Adipocyte (in vitro differentiated cells): ENCODE results near the gene XYLT2.
"Not testable (repeated sequence)": the region's sequence is repeated elsewhere in the genome, so short reads cannot be mapped to it uniquely, and the experiment has no call there.

Source experiments
- DNase-seq: peaks from one replicate; pipeline ENCODE4 v3.0.0-alpha.2; 2015; ENCODE audit warnings: low read depth
- H3K27me3 ChIP-seq: replicated peaks from 2 replicates; pipeline ENCODE4 v1.7.0; 2013; ENCODE audit warnings: mild to moderate bottlenecking, low read length, moderate library complexity; ENCODE audit not compliant: control insufficient read depth, insufficient read depth
- H3K36me3 ChIP-seq: 2 replicates; pipeline ENCODE4 v1.7.0; 2013; ENCODE audit warnings: low read length, mild to moderate bottlenecking, moderate library complexity; ENCODE audit not compliant: control insufficient read depth, insufficient read depth, severe bottlenecking
- H3K4me1 ChIP-seq: 2 replicates; pipeline ENCODE4 v1.7.0; 2013; ENCODE audit warnings: mild to moderate bottlenecking, low read length, moderate library complexity; ENCODE audit not compliant: control insufficient read depth, insufficient read depth
- H3K4me3 ChIP-seq: 2 replicates; pipeline ENCODE4 v1.7.0; 2013; ENCODE audit warnings: mild to moderate bottlenecking, low read length, moderate library complexity
- H3K9ac ChIP-seq: 2 replicates; pipeline ENCODE4 v1.7.0; 2013; ENCODE audit warnings: mild to moderate bottlenecking, low read length, moderate library complexity
- H3K9me3 ChIP-seq: 2 replicates; pipeline ENCODE4 v1.7.0; 2013; ENCODE audit warnings: mild to moderate bottlenecking, low read length, moderate library complexity; ENCODE audit not compliant: control insufficient read depth

XYLT2 gene

DNA sequence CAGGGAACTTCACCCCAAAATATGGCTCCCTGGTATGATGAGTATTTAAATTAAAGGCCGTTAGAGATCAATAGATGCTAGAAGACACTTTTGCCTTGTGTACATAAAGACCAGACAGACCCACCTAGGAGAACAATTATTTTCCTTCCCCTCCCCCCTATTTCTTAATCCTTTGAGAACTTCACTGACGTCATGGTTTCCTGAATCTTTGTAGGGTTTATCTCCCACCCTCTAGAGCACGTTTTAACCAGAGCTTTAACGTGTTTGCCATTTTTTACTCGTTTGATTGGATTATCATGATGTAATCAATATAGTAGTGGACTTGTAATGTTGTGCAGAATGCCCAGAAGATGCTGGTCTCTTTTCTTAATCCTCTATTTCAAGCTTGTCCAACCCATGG is 22.9 kb upstream of the XYLT2 start:
- no peak for DNase-seq
- Histone ChIP-seq H3K4me3 (no peak overlapping the region), H3K27me3 (no peaks in the 10 kb centered on the region), H3K4me1 (no peaks in the 10 kb centered on the region), H3K9ac (no peak overlapping the region), H3K36me3 (no peaks in the 10 kb centered on the region), H3K9me3 (no peaks in the 10 kb centered on the region)

DNA sequence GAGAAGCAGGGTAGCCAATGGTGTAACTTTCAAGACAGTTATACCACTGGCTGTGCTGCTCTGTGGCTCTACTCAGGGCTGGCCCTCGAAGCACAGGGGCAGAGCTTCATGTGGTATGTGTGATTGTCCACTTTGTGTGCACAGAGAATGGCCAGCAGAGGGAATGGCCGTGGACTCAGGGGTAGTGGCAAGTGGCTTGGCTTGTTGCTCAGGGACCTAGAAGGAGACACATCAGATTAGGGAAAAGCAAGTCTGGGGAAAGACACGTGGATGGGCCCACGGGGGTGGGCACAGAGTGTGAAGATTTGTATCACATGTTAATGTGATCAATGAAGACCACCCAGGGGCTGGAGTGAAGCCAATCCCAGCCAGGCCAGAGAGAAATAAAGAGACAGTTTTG is 20.0 kb upstream of the XYLT2 start:
- Histone ChIP-seq H3K9ac (no peak overlapping the region), H3K9me3 (no peaks in the 10 kb centered on the region), H3K4me3 (no peak overlapping the region), H3K36me3 (no peaks in the 10 kb centered on the region), H3K27me3 (no peaks in the 10 kb centered on the region), H3K4me1 (peaks cover 8% of the 10 kb centered on the region)
- no peak for DNase-seq

DNA sequence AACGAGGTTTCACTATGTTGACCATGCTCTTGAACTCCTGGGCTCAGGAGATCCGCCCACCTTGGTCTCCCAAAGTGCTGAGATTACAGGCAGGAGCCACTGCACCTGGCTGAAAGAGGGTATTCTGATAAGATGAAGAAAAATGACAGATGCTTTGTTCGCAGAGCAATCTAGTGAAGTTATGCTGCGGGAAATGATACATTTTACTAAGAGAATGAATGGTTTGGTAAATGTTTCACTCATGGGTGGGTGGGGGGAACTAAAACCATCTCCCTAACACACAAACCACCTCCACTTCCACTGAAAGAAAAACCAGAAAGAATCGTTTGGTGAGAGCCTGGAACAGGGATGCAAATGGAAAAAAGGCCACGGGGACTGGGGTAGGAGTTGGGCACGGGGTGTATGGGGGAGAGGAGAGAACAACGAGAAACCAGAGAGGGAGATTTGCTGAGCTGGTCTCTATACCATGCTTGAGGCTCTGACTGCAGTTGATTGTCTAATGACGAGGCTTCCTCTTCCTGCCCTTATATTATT is 19.0 kb upstream of the XYLT2 start:
- Histone ChIP-seq H3K4me3 (no peak overlapping the region), H3K4me1 (peaks cover 14% of the 10 kb centered on the region), H3K9me3 (no peaks in the 10 kb centered on the region), H3K27me3 (no peaks in the 10 kb centered on the region), H3K9ac (no peak overlapping the region), H3K36me3 (no peaks in the 10 kb centered on the region)
- no peak for DNase-seq

DNA sequence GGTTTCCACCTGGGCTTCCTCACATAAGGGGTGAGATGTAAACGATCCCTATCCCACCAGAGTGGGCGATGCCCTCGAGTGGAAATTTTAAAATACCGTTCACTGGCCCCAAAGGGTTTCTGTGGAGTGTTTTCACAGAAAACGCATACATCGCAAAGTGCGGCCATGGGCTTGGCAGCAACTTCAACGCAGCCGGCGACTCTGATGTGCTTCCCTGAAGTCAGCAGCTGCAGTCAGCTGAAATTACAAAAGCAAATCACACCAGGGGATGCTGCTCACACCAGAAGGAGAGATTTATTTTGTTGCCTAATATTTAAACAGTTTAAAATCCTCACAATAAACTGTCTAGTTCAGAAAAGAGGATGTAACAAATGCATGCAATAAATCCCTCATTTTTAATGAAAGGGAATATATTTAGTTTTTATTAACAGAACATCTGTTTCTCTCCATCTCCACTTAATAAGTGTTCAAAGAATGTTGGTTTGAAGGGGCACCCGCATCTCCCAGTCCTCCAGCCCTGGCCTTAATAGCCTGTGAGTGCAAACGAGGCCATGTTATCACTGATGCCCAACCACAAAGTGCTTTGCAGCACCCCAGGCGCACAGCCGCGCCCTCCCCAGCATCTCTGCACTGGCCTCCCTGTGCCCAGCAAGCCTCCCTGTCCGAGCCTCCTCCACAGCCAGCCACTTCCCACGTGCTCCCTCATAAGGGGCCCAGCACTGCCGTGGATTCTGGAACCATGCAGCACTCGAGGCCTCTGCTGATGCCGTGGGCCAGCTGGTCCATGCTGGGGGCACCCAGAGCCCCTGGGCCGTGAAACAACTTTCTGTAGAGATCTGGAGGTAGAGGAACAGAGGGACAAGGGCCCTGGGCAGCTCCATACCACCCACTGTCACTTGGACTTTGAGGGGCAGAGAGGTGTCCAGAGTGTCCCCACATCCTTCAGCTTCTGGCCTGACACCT is 17.3 kb upstream of the XYLT2 start:
- Histone ChIP-seq H3K9me3 (no peaks in the 10 kb centered on the region), H3K4me3 (no peak overlapping the region), H3K36me3 (no peaks in the 10 kb centered on the region), H3K9ac (no peak overlapping the region), H3K27me3 (no peaks in the 10 kb centered on the region), H3K4me1 (peaks cover 20% of the 10 kb centered on the region)
- no peak for DNase-seq

DNA sequence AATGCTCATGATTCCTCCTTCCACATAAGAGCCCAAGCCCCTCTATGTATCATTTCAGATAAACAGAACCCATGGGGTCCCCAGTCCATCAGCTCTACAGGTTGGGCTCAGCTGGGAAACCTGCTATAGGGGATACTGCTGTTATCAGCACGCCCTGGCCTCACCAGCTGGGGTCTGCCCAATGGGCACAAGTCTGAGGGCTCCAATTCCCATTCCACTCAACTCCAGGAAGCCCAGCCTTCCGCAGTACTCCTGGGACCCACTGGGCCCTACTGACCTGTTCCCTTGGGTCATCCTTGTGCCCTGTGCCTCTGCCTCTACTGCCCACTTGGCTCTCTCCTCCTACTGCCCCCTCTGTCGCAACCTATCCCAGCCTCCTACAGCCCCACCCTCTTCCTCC is 16.2 kb upstream of the XYLT2 start:
- Histone ChIP-seq H3K4me3 (no peak overlapping the region), H3K36me3 (no peaks in the 10 kb centered on the region), H3K4me1 (peaks cover 20% of the 10 kb centered on the region), H3K27me3 (no peaks in the 10 kb centered on the region), H3K9me3 (no peaks in the 10 kb centered on the region), H3K9ac (no peak overlapping the region)
- DNase-seq = no peak

DNA sequence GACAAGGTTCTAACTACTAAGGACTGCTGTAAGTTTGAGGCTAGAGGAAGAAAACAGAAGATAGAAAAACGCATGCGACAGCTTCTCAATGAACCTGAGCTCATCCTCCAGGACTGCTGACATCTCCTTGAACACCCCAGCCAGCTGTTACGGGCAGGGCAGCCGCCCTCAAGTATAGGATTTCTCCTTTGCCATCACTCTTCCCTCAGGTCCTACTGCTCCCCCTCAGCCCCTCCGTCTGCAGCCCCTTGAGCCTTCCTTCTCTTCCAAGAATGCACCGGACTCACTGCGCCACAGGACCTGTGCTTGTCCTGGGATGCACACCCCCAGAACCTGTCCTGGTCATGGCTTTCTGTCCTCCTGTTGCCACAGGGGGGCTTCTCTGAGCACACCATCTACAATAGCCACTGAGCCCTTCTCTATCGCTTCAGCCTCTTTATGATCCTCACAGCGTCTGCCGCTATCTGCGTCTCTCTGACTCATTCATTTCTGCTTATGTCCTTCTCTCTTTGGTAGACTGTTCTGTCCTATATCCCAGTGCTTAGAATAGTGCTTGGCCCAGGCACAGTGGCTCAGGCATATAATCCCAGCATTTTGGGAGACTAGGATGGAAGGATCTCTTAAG is 15.7 kb upstream of the XYLT2 start:
- no peaks in the 10 kb centered on the region for H3K9me3 ChIP-seq
- no peak overlapping the region for H3K9ac ChIP-seq
- no peaks in the 10 kb centered on the region for H3K36me3 ChIP-seq
- H3K27me3 ChIP-seq = no peaks in the 10 kb centered on the region
- DNase-seq = no peak
- H3K4me3 ChIP-seq = no peak overlapping the region
- peaks cover 20% of the 10 kb centered on the region for H3K4me1 ChIP-seq

DNA sequence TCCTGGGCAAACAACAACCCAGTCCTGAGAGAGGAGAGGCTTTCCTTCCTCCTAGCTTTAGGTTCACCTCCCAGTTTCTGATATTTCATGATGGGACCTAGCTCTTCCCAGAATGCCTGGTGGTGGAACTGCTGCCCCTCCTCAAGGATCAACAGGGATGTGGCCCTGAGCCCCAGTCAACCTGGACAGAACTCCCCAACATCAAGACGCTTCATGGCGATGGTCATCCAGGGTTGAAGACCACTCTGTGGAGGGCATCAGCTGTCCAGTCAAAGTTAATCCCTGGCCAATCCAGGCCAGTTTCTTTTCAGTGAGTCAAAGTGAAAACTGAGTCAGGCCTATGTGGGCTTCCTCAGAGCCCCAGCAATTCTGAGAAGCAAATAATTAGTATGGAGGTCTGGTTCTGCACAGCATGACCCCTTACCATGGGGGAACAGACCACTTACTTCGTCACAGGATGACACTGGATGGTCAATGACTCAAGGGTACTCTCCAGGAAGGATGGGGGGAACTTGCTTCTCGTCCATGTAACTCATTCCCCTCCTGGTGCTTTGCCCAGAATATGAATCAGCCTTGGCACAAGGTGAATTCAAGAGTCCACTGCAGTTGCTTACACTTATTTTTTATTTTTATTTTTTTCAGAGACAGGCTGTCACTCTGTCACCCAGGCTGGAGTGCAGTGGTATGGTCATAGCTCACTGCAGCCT is 14.7 kb upstream of the XYLT2 start:
- no peak overlapping the region for H3K9ac ChIP-seq
- H3K4me3 ChIP-seq = no peak overlapping the region
- H3K36me3 ChIP-seq = no peaks in the 10 kb centered on the region
- H3K9me3 ChIP-seq = no peaks in the 10 kb centered on the region
- DNase-seq = peak; percentile 47
- peaks cover 20% of the 10 kb centered on the region for H3K4me1 ChIP-seq
- no peaks in the 10 kb centered on the region for H3K27me3 ChIP-seq

DNA sequence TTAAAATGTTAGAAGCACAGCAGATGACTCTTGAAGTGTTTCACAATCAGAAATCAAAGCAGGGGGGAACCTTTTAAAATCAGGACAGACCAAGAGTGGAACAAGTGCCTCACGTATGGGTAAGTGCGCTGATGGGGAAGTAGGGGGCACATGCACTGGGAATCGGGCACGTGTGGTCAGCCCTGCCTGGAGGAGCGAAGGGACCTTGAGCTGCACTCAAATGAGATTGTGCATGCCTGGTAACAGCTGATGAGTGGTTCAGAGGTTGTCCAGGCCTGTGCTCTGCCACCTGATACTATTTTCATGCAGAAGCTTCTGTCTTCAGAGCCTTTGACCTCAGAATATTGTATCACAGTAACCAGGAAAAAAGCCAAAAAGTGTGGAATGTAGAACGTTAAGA is 13.7 kb upstream of the XYLT2 start:
- Histone ChIP-seq H3K9me3 (no peaks in the 10 kb centered on the region), H3K27me3 (no peaks in the 10 kb centered on the region), H3K36me3 (no peaks in the 10 kb centered on the region), H3K4me1 (peaks cover 20% of the 10 kb centered on the region), H3K9ac (no peak overlapping the region), H3K4me3 (no peak overlapping the region)
- no peak for DNase-seq

DNA sequence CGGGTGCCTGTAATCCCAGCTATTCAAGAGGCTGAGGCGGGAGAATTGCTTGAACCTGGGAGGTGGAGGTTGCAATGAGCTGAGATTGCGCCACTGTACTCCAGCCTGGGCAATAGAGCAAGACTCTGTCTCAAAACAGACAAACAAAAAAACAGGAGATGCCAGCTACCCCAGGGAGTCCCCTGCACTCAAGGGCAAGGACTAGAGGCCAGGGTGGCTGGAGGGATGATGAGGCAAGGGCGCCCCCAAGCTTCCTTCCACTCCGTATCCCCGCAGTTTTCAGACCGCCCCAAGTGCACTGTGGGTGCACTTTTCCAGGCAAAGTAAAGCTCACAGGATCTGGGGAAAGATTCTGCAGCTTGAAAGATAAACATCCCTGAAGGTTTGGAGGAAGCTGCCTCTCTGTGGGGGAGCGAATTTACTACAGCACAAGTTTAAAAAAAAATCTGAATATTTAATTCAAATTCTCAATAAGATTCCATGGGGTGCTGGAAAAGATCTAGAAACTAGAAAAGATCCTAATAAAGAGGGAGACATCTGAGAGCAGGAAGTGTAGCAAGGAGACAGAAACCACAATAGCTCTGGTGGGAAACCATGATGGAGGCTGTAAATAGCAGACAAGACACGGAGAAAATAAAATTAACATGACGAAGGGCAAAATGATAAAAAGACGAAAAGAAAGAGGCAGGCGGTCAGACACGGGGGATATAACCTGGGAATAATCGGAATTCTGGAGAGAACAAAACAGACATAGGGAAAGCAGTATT is 12.5 kb upstream of the XYLT2 start:
- not testable (repeated sequence) for H3K27me3 ChIP-seq, H3K9me3 ChIP-seq, H3K9ac ChIP-seq, H3K36me3 ChIP-seq, H3K4me3 ChIP-seq
- DNase-seq = peak; percentile 24
- H3K4me1 ChIP-seq = peaks cover 20% of the 10 kb centered on the region

DNA sequence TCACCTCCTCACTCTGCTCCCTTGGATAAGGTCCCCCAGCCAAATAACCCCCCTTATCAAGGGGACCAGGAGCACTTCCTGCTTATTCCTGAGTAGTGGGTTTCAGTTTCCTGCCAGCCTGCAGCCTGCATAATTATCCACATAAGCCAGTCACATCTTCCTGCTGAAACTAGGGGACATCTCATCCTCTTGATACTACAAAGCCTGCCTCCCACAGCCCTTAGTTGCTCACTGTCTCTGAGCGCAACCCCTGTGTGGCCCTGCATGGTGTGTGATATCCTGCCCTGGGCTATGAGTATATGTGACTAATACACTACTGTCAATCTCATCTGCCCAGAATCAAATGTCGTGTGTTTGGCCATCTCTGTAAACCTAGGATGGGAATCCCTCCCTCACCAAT is 8.0 kb upstream of the XYLT2 start:
- Histone ChIP-seq H3K4me1 (peaks cover 3% of the 10 kb centered on the region), H3K27me3 (no peaks in the 10 kb centered on the region), H3K9me3 (peaks cover 7% of the 10 kb centered on the region), H3K36me3 (no peaks in the 10 kb centered on the region), H3K9ac (no peak overlapping the region), H3K4me3 (no peak overlapping the region)
- DNase-seq = no peak
